HG02763 (cell line): ENCODE measurements around the gene LENEP.

Experiments
- ATAC-seq: cut with Tn5 transposase; IDR thresholded peaks from one replicate; pipeline ENCODE4 v1.9.1; 2021; ENCODE audit warnings: mild to moderate bottlenecking, moderate library complexity; ENCODE audit not compliant: unreplicated experiment

Gene LENEP

GRCh38 chr1:154960446-154961136 is 32.8 kb upstream of the LENEP start:
- ATAC-seq = no peak

GRCh38 chr1:154961207-154962155 is 31.9 kb upstream of the LENEP start, which contains the start of gene PYGO2:
PYGO2 (minus strand) TSS chr1:154961782; CDS start chr1:154961576, 206 bp downstream.
- peak; percentile 78 for ATAC-seq

- ATAC-seq = no peak
Observed at GRCh38 chr1:154962156-154962749, 31.1 kb upstream of the LENEP start.

- no peak for ATAC-seq
Observed at GRCh38 chr1:154962795-154963330, 30.5 kb upstream of the LENEP start.

- ATAC-seq = no peak
Observed at GRCh38 chr1:154963643-154964042, 29.7 kb upstream of the LENEP start.

- ATAC-seq = no peak
Observed at GRCh38 chr1:154964359-154964758, 29.0 kb upstream of the LENEP start.

GRCh38 chr1:154966111-154966510 is 27.3 kb upstream of the LENEP start:
- no peak for ATAC-seq

- no peak for ATAC-seq
Observed at GRCh38 chr1:154967331-154967950, 25.9 kb upstream of the LENEP start.

GRCh38 chr1:154968731-154969130 is 24.7 kb upstream of the LENEP start:
- ATAC-seq = no peak

- no peak for ATAC-seq
Observed at GRCh38 chr1:154969246-154969645, 24.1 kb upstream of the LENEP start.

- ATAC-seq = no peak
Observed at GRCh38 chr1:154969860-154970452, 23.4 kb upstream of the LENEP start.

GRCh38 chr1:154970631-154971340 is 22.6 kb upstream of the LENEP start, which contains the start of gene SHC1:
SHC1 (minus strand) TSS chr1:154970747; CDS start chr1:154970526, 221 bp downstream.
- ATAC-seq = no peak

GRCh38 chr1:154971341-154971998 is 21.9 kb upstream of the LENEP start:
- ATAC-seq = no peak

GRCh38 chr1:154972213-154972516 is 21.2 kb upstream of the LENEP start:
- ATAC-seq = no peak

GRCh38 chr1:154972517-154973343 is 20.7 kb upstream of the LENEP start:
- no peak for ATAC-seq

GRCh38 chr1:154973344-154974101 is 19.9 kb upstream of the LENEP start:
- no peak for ATAC-seq

GRCh38 chr1:154974102-154974807 is 19.1 kb upstream of the LENEP start, which contains the start of gene CKS1B:
CKS1B (plus strand) TSS chr1:154974681; CDS start chr1:154974746, 65 bp downstream.
- peak; percentile 74 for ATAC-seq
